ENCODE measurements around the gene DYRK1A.

Gene DYRK1A

DNA sequence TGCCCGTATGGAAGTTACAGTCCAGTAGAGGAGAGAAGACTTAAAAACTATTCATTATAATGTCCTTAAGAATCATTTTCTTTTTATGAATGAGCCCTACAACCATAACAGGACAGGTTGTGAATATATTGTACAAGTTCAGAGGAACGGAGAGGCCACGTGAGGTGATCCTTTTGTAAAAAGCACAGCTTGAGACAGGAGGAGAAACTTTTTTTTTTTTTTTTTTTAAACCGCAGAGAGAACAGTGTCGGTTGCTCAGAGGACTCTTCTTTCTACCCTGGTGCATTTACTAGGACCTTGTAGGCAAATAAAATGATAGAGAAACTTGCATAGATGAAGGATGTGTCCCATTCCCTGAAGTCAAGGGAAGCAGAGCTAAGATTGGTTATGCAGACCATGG lies 32.1 kb downstream of the DYRK1A start:
- H3K4me3 Mint-ChIP-seq, result no peak overlapping the region
- peaks cover 29% of the 10 kb centered on the region for H3K9me3 Mint-ChIP-seq
- TF ChIP-seq, protein P1, sequence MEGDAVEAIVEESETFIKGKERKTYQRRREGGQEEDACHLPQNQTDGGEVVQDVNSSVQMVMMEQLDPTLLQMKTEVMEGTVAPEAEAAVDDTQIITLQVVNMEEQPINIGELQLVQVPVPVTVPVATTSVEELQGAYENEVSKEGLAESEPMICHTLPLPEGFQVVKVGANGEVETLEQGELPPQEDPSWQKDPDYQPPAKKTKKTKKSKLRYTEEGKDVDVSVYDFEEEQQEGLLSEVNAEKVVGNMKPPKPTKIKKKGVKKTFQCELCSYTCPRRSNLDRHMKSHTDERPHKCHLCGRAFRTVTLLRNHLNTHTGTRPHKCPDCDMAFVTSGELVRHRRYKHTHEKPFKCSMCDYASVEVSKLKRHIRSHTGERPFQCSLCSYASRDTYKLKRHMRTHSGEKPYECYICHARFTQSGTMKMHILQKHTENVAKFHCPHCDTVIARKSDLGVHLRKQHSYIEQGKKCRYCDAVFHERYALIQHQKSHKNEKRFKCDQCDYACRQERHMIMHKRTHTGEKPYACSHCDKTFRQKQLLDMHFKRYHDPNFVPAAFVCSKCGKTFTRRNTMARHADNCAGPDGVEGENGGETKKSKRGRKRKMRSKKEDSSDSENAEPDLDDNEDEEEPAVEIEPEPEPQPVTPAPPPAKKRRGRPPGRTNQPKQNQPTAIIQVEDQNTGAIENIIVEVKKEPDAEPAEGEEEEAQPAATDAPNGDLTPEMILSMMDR (IDR thresholded peaks at IDR 0.05; ENCODE audit: unreplicated experiment in 3 of 3), result no peak
- H3K27me3 Mint-ChIP-seq (ENCODE audit: low read depth), result no peaks in the 10 kb centered on the region
- H3K27ac Mint-ChIP-seq, result no peak overlapping the region
- peaks cover 54% of the 10 kb centered on the region for H3K36me3 Mint-ChIP-seq (ENCODE audit: low read depth)
- peaks cover 31% of the 10 kb centered on the region for H3K4me1 Mint-ChIP-seq

DNA sequence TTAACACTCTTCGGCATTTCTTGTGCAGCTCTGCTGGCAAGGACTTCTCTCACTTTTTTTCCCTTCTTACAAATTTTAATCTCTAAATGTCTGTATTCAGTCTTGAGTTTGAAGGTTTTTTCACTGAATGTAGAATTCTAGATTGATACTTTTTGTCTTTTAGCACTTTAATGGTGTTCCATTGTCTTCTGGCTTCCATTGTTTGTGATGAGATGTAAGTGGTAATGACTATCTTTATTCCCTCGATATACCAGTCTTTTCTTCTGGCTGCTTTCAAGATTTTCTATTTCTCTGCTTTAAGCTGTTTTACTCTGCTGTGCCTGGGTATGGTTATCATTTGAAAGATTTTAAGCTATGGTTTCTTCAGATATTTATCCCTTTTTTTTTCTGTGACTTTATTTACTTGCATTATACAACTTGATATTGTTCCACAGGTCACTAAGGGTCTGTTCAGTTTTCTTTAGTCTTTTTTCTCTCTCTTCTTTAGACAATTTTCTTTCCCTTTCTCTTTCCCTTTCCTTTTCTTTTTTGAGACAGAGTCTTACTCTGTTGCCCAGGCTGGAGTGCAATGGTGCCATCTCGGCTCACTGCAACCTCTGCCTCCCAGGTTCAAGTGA lies 35.8 kb downstream of the DYRK1A start:
- H3K4me1 Mint-ChIP-seq, result peaks cover 38% of the 10 kb centered on the region
- H3K4me3 Mint-ChIP-seq, result no peak overlapping the region
- H3K27me3 Mint-ChIP-seq (ENCODE audit: low read depth), result no peaks in the 10 kb centered on the region
- no peak overlapping the region for H3K27ac Mint-ChIP-seq
- TF ChIP-seq, protein P1 (IDR thresholded peaks at IDR 0.05; ENCODE audit: unreplicated experiment in 3 of 3), result no peak
- peaks cover 57% of the 10 kb centered on the region for H3K36me3 Mint-ChIP-seq (ENCODE audit: low read depth)
- peaks cover 31% of the 10 kb centered on the region for H3K9me3 Mint-ChIP-seq

DNA sequence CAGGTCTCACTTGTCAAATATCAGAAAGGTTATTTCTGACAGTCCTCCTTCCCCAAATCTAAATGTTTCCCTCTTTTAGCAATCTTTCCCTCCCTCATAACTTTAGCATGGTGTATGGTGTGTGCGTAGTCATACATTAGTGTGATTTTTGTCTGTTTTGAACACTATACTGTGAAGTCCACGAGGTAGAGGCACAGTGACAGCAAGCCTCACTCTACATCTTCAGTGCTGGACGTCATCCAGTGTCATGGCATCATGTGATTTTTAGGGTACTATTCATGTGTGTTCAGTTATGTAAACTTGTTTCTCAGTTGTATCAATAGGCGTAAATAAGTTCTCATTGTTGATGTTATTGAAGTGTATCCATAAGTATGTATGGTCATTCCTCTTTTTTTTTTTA lies 39.1 kb downstream of the DYRK1A start:
- TF ChIP-seq, protein P1 (IDR thresholded peaks at IDR 0.05; ENCODE audit: unreplicated experiment in 3 of 3), result no peak
- H3K4me1 Mint-ChIP-seq, result peaks cover 48% of the 10 kb centered on the region

DNA sequence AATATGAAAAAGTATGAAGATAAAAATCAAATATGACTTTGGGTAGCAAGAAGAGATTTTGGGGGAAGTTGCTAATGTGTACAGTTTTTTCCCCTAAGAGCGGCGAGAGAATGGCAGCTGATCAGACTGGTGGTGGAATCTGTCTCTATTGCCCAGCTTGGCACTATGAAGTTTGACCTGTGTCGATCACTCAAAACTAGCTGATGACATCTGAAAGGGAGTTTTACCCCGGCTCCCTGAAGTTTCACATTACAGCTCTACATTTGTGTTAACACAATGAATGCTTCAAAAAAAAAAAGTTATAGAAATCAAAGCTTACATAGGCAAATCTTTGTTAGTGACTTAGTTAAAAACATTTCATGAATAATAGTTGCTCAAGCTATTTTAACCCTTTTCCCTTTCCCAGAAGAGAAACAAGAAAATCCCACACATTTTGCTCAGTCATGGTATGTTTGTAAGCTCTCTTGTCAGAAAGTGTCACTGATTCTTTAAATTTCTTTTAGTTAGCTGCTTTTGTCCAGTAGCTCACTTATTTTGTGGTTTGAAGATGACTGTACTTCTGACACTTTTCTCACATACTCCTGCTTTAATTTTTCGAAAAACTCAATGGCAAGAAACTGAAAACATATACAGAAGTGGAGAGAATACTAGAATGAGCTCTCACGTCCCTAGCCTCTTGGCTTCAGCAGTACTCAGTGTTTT lies 41.3 kb downstream of the DYRK1A start:
- TF ChIP-seq, protein P1 (IDR thresholded peaks at IDR 0.05; ENCODE audit: unreplicated experiment in 3 of 3), result no peak
- Mint-ChIP-seq H3K4me1 (peaks cover 60% of the 10 kb centered on the region), H3K27ac (peak overlapping the region in 2 of 3 experiments; percentile 9 to 10), H3K36me3 (ENCODE audit: low read depth) (peaks cover 28% of the 10 kb centered on the region), H3K9me3 (peaks cover 7% of the 10 kb centered on the region), H3K27me3 (ENCODE audit: low read depth) (no peaks in the 10 kb centered on the region), H3K4me3 (no peak overlapping the region)

More for the DNA sequence above, 39.1 kb downstream of the DYRK1A start:
- peaks cover 21% of the 10 kb centered on the region for H3K9me3 Mint-ChIP-seq
- H3K27ac Mint-ChIP-seq, result no peak overlapping the region
- no peak overlapping the region for H3K4me3 Mint-ChIP-seq
- no peaks in the 10 kb centered on the region for H3K27me3 Mint-ChIP-seq (ENCODE audit: low read depth)
- H3K36me3 Mint-ChIP-seq (ENCODE audit: low read depth), result peaks cover 47% of the 10 kb centered on the region

DNA sequence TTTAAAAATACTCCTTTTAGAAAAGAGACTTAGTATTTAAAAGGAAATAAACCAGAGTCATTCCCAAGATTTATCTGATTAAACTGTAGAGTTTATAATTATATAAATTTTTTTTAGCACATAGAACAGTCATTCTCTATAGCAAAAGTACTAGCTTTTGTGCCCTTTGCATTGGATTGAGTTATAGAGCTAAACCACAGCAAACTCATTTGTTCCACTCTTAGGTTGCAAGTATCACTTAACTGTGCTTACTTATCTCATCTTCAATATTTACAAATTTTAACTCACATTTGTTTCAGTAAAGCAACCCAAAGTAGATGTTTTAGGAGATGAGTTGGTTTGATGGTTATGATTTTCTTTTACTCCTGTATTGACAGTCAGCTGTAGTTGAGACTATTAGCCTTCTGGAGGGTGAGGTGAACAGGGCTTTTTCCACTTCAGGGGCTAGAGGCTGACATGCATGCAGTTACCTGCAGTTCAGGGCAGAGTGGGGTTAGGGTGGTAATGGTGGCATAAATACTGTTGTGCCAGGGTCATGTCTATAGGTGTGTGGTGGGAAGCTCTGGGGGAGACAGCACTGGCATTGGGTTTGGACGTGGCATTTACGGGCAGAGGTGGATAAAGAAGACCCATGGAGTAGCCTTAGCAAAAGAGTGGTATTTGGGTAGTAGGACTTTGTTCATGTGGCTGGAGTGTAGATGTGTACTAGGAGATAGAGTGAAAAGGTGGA lies 42.1 kb downstream of the DYRK1A start:
- TF ChIP-seq, protein P1 (IDR thresholded peaks at IDR 0.05; ENCODE audit: unreplicated experiment in 3 of 3), result no peak
- Mint-ChIP-seq H3K27ac (peak overlapping the region in 2 of 3 experiments; percentile 5 to 16), H3K36me3 (ENCODE audit: low read depth) (peaks cover 21% of the 10 kb centered on the region), H3K9me3 (peaks cover 3% of the 10 kb centered on the region), H3K4me3 (no peak overlapping the region), H3K4me1 (peaks cover 62% of the 10 kb centered on the region), H3K27me3 (ENCODE audit: low read depth) (no peaks in the 10 kb centered on the region)

All from nephron (organoid).